ENCODE results near the gene HIGD1A.
A peak's percentile ranks its signal among the peaks of the same experiment; 100 is the strongest.

The HIGD1A gene

DNA sequence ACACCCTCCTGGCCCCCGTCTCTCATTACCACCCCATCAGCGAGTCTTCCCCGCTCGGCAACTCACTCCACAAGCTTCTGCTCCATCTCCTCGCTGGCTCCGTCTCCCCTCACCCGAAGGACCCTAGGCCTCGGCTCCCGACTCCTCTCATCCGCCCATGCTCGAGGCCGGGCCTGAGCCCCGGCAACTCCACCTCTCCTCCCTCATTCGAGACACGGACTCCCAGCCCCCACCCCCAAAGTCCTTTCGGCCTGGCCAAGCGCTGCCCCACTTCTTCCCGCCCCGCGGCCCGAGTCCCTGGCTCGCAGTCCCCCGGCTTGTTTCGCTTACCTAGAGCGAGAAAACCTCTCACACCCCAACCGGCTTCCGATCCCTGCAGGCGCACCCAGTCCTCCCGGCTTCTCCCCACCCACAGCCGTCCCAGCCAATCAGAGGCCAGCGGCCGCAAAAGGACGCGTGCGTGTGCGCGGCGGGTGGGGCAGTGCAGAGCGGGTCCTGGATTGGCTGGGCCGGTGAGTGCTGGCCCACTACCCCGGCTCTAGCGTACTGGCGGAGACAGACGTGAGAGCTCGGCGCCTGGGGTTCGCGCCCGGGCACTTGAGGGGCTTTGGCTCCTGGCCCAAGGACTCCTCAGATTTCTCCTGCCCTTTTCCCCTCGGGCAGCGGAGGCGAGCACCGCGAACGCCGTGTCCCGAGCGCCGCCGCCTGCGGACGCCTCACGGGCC is at the start of gene HIGD1A:
Gene HIGD1A, minus strand, starts transcription at position 385 of the 725 bp plus-strand sequence. CDS start 10,237 bp downstream, outside the sequence.
- peak; percentile 89 for DNase-seq (ENCODE audit: low read depth)

DNA sequence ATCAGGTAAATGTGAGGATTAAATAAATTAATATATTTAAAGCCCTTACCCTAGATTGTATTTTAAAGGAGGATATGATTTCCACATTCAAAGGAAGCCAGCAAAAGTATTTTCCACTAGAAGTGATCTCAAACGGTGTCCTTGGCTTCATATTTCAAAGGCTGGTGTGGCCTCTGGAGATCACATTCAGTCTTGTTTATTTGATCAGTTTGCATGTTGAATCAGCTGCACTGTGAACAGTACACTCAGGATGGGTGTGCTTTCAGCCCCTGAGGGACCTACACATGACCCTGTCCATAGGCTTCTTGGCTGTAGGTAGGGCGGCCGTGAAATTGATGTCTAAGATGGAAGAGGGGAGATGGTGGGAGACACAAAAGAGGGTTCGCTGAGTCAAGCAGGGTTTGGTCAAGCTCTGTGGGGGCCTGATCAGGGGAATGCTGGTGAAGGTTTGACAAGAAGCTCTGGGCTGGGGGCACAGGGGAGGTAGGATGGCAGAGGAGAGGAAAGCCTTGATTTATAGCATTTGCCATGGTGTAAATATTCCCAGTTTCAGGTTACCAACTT is 49.5 kb upstream of the HIGD1A start:
- no peak for DNase-seq (ENCODE audit: low read depth)

DNA sequence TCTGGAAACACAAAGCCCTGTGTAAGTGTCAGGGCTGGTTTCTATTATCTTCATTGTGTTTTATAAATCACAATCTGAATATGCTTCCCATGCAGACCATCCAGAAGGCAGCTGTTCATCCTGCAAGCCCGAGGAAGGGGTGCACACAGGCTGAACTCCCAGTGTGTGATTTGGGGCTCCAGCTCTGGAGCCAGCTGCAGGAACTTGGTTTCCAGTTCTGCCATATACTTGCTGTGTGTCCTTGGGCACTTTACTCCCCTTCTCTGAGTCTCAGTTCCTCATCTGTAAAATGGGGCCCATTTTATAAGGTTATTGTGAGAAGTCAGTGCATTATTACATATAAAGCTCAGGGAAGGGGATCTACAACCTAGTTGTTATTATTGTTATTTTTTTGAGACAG is 48.8 kb upstream of the HIGD1A start:
- DNase-seq (ENCODE audit: low read depth): no peak

DNA sequence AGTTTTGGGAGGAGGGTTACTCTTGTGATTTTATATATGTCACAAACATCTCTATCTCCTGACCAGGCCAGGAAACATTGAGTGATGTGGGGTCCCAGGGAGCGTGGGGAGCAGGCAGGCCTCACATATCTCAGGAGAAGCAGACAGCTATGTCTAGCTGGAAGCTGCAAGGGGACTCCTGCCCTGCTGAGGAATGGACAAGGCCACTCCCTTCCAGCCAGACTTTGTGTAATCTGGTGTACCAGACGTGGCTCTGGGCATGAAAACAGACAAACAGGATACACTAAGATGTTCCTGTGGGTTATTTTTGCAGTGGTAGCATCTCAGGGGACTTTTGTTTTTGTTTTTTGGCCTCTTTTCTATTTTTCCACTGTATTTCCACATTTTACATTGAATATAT is 48.2 kb upstream of the HIGD1A start:
- no peak for DNase-seq (ENCODE audit: low read depth)

DNA sequence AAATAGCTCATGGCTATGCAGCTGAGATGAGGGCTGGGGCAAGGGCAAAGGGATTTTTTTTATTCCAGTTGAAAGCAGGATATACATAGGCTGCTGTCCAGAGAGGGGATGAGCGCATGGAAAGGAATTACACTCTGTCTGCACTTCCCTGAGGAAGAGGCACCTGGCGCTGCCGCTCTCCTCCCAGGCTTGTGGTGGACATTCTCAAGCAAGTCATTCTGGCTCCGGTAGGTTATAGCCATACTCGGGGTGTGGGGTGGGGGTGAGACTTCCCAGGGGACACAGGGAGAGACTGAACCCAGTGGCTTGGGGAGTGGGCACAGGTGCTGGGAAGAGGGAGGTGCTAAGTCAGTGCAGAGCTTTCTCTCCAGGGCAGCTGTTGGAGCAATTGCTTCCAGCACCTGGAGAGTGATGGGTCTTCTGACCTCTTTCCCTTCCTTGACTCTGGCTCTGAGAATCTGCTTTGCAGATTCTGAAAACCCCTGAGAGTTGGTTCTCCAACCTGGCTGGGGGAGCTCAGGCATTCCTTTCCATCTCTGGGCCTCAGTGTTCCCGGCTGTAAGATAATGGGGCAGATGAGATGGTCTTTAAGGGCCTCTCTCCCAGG is 47.0 kb upstream of the HIGD1A start:
- DNase-seq (ENCODE audit: low read depth): no peak

DNA sequence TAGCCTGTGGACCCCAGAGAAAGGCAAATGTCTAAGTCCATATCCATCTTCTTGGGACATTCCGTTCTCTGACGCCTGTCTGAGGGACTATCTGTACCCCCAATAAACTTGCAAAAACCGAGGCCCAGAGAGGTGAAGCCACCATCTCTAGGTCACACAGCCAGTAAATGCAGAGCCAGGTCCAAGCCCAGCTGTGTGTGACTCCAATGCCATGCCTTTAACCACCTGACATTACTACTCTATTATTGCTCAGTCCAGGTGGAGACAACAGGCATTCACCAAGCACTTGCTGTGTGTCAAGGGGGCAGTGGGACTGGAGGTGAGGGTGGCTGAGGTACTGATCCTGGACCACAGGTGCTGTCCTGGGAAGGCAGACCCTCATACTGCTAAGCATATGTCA is 46.0 kb upstream of the HIGD1A start:
- no peak for DNase-seq (ENCODE audit: low read depth)

DNA sequence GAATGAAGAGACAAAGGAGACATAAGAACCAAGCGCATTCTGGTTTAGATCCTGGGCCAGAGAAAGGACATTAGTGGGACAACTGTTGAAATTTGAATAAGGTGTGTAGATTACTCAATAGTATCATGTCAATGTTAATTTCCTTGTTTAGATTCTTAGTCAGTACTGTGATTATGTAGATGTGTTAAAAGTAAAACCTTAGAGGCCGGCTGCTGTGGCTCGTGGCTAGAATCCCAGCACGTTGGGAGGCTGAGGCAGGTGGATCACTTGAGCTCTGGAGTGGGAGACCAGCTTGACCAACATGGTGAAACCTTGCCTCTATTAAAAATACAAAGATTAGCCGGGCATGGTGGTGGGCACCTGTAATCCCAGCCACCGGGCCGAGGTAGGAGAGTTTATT is 44.7 kb upstream of the HIGD1A start:
- no peak for DNase-seq (ENCODE audit: low read depth)

DNA sequence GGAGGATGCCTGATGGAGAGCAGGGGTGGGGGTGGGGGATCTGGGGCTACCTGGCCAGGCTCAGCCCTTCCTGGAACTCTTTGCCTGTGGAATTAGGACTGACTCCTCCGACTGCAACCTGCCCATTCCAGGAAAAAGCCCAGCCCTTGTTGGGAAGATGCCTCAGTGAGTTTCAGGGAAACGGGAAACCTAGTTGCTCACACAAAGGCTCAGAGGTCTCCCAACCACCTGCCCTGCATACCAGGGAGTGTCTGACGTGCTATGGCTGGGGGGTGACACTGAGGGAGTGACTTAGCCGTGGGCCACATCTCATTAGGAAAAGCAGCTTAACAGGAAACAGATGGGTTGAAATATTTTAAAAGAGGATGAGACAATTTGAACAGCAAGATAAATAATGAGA is 43.4 kb upstream of the HIGD1A start:
- DNase-seq (ENCODE audit: low read depth): no peak

DNA sequence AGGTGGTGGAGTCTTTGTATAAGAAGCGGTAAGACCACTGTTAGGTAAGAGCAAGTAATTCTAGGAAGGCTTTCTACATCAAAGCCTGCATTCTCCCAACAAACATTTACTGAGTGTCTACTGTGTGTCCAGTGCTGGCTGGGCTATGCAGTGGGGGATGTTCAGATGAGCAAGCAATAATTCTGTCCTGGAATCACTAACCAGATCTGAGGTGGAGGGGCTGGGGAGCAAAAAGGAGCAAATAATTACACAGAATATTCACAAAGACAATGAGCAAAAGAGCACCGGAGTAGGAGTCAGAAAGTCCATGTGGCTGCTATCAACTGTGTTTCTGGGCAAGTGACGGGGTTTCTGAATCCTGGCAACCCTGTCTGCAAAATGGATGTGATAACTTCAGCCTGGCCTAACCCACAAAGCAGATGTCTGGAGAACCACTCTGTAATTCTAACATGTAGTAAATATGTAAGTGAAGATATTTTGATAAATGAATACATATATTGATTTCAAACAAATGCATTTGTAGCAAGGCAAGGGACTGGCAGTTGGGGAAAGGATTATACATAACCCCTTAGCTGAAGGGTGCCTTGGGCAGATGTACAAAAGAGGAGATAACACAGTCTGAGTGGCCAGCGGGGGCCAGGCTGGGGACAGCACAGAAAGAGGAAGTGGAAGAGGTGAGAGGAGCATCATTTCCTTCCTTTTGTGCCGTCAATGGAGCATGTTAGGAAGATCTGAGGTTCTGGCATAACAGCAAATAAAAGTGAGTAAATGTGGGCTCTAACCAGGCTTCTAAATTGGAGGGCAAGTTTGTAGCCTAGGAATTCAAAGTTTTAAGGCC is 42.6 kb upstream of the HIGD1A start:
- DNase-seq (ENCODE audit: low read depth): no peak

DNA sequence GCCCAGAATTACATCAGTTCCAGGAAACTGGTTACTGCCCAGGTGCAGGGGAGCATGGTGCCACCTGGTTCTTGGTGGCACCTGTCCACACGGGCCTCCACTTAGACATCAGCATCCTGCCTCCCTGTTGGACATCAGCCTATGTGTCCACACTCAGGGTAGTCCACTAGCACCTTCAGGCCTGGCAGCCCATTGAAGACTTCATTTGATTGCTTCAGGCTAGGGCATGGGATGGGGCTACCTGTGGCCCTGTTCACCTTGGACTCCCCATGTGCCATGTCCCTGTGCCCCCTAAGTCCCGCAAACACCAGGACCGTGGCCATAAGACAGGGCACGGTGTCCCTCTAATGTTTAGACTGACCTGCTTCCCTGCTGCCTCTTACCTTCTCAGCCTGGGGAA is 40.5 kb upstream of the HIGD1A start:
- DNase-seq (ENCODE audit: low read depth): no peak

DNA sequence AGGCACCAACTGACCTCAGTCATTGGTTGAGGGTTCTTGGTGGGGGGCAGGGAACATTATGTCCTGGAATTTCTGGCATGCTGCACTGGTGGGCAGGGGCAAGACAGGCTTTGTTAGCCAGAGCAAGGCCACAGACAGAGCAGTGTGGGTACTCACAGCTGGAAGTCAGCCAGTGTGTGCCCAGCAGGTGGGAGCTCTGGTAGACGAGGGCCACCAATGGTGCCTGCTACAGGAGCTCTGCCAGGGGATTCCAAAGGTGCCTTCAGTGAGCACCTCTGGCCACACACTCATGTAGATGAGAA is 40.1 kb upstream of the HIGD1A start:
- no peak for DNase-seq (ENCODE audit: low read depth)

DNA sequence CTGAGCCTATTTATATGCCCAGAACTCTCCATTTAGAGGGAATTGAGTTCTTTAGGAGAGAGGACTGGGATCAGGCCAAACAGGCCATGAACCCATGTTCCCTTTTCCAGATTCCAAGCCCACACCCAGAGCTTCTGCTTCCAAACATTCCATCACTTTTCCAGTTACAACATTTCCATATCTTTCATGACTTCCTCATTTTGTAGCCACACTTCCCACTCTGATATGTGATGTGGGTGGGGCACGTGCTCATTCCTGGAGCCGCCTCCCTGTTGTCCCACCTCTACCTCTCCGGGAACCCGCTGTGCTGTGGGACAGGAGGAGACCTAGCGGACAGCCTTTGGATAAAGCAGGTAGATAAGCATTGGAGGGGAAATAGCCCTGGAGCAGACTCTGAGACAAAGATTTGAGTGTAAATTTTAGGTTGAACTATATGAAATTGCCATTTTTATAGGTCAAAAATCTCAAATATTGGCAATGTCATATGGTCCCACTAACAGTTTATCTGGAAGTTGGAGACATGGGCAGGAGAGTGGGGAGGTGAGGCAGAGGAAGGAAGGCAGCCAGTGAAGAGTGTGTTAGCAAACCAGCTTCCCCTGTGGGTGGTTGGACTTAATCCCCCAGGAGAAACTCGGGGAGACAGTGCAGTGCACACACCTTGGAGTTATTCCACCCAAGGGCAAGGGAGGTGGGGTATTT is 39.6 kb upstream of the HIGD1A start:
- no peak for DNase-seq (ENCODE audit: low read depth)

DNA sequence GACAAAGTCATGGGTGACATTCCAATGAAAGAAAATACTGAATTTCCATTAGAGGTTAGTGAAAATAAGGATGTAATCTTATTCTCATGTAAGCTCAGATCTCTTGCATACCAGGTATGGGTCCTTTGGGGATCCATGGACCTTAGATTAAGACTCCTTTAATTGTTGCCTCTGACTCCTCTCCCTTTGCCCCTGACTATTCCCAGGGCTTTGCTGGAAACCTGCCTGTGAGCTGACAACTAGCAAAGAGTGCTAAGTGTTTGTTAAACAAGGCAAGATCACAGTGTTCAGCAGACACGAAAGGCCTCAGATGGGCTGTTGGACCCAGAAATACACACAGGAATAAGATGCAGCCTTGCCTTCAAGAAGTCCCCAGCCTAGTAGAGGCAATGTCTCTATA is 37.0 kb upstream of the HIGD1A start:
- DNase-seq (ENCODE audit: low read depth): no peak

DNA sequence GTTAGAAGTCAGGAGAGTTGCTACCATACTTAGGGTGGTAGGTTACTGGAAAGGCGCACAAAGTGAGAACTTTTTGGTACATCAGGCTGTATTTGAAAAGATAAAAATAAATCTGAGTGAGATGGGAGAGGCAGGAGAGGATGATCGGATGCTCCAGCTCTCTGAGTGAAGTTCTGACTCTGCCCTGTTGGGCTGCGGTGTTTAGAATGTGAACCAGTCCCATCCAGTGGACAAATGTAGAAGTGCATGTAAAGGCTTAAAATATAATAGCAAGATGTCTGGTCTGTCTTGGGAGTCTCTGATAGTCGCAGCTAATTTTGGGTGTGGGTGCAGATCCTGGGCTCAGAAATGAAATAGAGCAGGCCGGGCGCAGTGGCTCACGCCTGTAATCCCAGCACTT is 35.3 kb upstream of the HIGD1A start:
- no peak for DNase-seq (ENCODE audit: low read depth)

DNA sequence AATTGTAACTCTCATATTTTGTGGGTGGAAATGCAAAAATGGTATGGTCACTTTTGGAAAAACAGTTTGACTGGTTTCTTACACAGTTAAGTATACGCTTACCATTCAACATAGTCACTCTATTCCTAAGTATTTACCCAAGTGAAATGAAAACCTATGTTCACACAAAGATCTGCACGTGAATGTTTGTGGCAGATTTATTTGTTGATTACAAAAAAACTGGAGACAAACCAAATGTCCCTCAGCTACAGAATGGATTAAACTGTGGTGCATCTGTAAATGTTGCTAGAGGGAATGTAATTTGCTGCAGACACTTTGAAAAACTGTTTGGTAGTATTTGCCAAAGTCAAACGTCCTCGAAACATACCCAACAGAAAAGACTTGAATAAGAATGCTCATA is 34.3 kb upstream of the HIGD1A start:
- no peak for DNase-seq (ENCODE audit: low read depth)

DNA sequence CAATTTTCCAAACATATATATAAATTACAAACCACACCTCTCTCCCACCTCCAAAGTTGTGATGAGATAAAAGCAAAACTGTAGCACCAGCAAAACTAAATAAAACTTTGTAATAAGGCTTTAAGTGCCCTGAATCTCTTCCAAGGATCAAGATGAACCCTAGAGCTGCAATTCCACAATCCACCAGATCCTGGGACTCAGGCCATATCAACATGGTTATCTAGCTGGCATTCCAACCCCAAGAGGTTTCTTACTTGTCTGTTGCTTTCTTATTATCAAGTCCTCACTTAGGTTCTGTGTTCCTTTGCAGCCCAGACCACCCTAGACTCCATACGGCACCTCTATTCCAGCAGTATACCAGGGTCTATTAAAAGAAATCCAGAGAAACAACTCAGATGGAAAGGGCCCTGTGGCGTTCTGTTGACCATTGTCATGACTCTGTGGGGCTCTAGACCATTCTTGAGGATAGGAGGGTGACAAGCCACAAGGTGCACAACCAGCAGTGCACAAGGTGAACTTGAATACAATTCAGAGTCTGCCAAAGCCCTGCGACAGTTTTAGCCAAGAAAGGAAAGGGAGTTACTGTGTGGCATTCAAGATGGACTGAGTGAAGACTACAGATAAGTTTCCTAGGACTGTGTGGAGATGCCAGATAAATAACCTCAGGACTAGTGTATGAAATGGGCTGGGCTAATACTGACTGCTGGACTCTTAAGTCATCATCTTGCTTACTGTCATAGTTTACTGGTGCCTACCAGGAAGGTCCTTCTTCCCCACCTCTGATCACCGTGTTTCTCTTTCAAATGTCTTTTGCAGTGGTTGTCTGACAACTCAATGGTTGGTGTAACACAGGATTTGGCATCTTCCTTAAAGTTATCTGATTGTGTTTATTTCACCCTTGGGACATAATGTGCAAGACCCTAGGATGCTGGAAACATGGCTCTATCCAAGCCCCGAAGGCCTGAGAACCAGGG is 32.1 kb upstream of the HIGD1A start:
- DNase-seq (ENCODE audit: low read depth): no peak

DNA sequence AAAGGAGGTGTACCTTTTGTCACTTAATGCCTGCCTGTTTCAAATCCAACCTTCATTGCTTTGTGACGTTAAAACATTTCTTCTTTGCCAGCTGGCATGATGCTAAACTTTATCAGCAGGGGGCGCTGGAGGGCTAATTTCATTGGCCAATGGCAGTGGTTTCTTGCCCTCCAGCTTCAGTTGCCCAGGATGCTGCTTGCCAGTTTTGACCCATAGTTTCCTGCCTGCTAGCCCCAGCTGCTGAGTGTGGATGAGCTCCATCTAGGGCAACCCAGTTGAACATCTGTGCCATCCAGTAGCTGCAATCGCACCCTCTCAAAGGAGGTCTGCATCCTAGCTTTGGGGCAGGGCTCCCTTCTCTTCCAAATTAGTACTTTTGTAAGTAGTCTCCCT is 27.0 kb upstream of the HIGD1A start:
- peak; percentile 61 for DNase-seq (ENCODE audit: low read depth)

DNA sequence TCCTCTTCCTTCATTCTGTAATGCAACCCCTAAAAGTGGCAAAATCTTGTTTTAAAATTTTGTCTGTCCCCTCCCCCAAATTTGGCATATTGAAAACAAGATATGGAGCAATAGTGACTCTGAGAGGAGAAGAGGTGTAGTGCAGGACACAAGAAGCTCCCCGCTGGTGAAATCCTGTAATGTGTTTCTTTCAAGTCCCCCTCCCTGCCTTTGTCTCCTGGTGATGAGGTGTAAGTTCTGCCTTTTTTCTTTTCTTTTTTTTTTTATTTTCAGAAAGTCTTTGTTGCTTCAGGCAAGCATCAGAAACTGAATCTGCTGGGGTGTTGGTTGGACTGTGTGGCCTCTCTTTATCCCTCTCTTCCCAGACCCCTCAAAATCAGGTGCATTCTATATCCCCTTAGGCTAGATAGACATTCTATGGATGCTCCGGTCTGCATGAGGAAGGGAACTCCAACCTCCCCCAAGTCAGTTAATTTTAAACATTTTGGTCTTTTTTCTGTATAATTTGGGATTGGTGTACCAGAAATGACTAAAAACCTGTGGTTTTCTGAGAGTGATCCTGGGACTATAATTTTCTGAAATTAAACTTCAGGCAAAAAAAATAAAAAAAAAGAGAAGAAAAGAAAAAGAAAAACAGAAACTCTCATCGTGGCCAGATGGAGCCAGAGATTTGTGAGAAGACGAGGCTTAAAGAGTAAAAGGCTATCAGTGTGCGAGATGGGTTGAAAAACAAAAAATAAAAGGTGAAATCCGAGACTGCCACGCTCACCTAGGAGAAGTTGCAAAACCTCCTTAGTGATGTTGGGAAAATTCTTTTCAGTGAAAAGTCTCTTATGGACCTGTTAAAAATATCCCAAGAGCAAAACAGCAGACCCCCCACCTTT is 26.4 kb upstream of the HIGD1A start:
- DNase-seq (ENCODE audit: low read depth): no peak

DNA sequence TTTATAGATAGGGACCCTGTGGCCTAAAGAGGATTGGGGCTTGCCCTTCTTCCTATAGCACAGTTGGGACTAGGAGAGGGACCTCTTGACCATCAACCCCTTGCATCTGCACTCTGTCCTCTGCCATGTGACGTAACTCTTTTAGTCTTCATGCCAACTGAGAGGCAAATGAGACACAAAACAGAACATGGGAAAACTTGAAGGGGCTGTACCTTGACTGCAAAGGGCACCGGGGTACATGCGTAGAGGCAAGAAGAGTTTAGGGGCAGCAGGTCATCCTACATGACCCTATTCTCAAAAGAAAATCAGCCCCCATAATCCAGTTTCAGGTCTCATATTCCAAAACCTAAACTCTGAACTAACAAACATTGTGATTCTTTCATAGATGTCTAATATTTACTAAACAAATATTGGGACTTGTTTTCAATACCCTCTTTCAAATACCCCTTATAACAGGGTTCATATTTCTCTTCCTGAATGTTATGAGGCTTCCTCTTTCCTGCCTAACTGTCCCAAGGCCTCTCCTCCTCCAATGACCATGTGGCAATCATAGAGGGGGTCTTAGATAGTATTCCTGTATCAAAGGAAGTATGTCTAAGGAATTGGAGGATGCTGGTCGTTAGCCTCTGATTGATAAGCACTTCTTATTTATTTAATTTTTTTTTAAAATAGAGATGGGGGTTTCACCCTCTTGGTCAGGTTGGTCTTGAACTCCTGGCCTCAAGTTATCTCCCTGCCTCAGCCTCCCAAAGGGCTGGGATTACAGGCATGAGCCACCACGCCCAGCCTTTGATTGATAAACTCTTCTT is 25.5 kb upstream of the HIGD1A start:
- DNase-seq (ENCODE audit: low read depth): no peak

Measured in activated T-cell treated with anti-CD3 and anti-CD28 coated beads for 24 hours (primary cell).